ENCODE results near the gene THY1.

THY1 gene

DNA sequence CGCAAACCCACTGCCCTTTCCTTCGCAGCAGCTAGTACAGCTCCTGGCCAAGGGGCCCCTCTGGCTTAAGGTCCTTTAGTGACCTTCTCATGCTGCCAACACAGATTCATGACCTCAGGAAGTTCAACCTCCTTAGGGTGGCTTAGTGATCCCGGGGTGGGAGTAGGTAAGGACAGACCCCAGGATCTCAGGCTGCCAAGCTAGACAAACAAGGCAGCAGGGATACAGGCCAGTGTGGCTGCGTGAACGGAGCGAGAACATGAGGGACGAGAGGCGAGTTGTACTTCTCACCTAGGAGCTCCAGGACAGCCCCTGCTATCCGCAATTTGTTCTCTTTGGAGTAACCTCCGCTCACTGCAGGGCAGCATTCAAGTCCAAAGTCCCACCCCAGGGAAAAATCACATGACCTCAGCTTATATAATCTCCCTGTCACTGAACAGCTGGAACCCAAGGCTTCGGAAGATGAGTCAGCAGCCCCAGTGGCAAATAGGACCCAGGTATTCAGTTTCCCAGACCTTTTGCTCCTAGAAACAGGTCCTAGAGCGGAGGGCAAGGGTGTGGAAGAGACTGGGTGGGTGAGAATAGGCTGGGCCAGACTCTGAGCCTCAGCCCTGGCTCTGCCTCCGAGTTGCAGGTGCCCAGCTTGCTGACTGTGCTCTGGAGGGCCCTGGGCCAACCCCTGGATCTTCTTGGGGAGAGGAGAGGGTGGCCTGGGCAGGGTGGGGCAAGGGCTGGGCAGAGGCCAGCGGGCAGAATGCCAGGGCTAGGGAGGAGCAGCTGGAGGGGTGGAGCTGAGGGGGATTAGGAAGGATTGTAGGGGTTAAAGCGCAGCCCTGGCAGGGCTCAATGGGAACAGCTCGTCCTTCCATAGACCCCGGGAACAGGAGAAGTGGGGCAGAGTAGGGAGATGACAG lies 54.6 kb downstream of the THY1 start:
- peak; percentile 90 for DNase-seq

DNA sequence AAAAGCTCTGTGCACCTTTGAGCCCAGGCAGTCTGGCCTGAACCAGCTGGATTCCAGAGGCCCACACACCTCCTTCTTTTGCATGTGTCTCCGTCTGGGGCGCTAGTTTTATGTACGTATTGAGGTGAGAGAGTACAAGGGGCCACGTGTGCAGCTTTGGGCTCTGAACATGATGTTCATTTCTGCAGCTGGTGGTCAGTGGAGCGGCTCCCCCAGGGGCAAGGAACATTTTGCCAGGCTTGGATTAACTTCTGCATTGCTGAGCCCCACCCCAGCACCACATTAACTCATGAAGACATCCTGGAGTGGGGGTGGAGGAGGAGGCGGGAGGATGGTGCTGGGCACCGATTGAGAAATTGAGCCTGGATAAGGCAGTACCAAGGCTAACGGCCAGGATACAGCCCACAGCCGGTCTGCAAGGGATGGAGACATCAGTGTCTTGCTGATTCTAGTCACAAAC lies 55.3 kb downstream of the THY1 start:
- DNase-seq: no peak

Measured in DMS53 (cell line).